Measurements from ENCODE around the gene ARF1. TPM values are rescaled to one million over a fixed set of nuclear protein-coding genes. Genes with fewer than 3 reads are reported as not detected.

Gene ARF1
- total and polyA plus RNA-seq, 2 of the 13 experiments (the other 11 are each of a cell fraction or from before 2014, with no cell fraction given), result 186 to 327 TPM

- FAIRE-seq, result no peak
- no peak overlapping the region for H3K4me3 ChIP-seq (replicated peaks in 1 of 3; ENCODE audit: insufficient read depth in 1 of 3, low read depth in 2 of 3, low read length in 3 of 3)
- H3K4me2 ChIP-seq (ENCODE audit: low read depth, low read length), result no peak overlapping the region
- in situ Hi-C loops (cut with HindIII; ENCODE audit: extremely low pct_ligation_motif_present, low pct_unique_long_range_greater_than_20kb), result no loop called here
- 55% methylated on average over 23 of the region's 30 CpGs for WGBS (ENCODE audit: low lambda C conversion rate)
- TF ChIP-seq TERF1 (CRISPR knock-in tag; IDR thresholded peaks at IDR 0.05) (no peak), TBX3 (IDR thresholded peaks at IDR 0.05; ENCODE audit: borderline replicate concordance) (no peak), MAFF (IDR thresholded peaks at IDR 0.05; ENCODE audit: low read depth, low read length) (no peak), HOXA3 (CRISPR knock-in tag; IDR thresholded peaks at IDR 0.05) (no peak), RBFOX2 (IDR thresholded peaks at IDR 0.05; ENCODE audit: low read depth, low read length) (no peak), POGK (CRISPR knock-in tag; conservative IDR thresholded peaks at IDR 0.05) (no peak), ZNF775 (CRISPR knock-in tag; IDR thresholded peaks at IDR 0.05; ENCODE audit: borderline replicate concordance) (no peak), KDM4B (CRISPR knock-in tag; IDR thresholded peaks at IDR 0.05) (no peak)
- H3K9me3 ChIP-seq (ENCODE audit: low read length), result no peaks in the 10 kb centered on the region
- H3K4me1 ChIP-seq (ENCODE audit: insufficient read depth, low read length), result no peaks in the 10 kb centered on the region
- intact Hi-C loops (cut with micrococcal nuclease; ENCODE audit: unreplicated experiment), result no loop called here
- DNase-seq (ENCODE audit: low spot score), result no peak
- no peak for ATAC-seq
- peaks cover 0 to 21% of the 10 kb centered on the region in 2 experiments; a peak in 3 of 5 replicates for H3K27me3 ChIP-seq (ENCODE audit: control insufficient read depth in 1 of 2, insufficient read depth in 2 of 2, low read length in 2 of 2)
- no peaks in the 10 kb centered on the region for H3K79me2 ChIP-seq (ENCODE audit: insufficient read depth, low read length)
- H3K27ac ChIP-seq (ENCODE audit: extremely low read length, insufficient read depth, low read length), result no peak overlapping the region
- H3K36me3 ChIP-seq (replicated peaks in 1 of 2; ENCODE audit: control insufficient read depth in 1 of 2, insufficient read depth in 2 of 2, low read length in 2 of 2), result no peaks in the 10 kb centered on the region
- no TSS peak for BruUV-seq (replicated peaks)
- no peak overlapping the region for H3K9ac ChIP-seq (ENCODE audit: insufficient read depth, low read depth, low read length)
- no peaks in the 10 kb centered on the region for H4K20me1 ChIP-seq (ENCODE audit: insufficient read depth, low read length)
- CTCF ChIA-PET (ENCODE audit: low intra/inter-chr PET ratio, low total read pairs), result no interaction called here
- POLR2A ChIA-PET, result no interaction called here
- no peak overlapping the region for H2AFZ ChIP-seq (ENCODE audit: low read length)
Observed at GRCh38 chr1:228050571-228051231, 31.8 kb upstream of the ARF1 start.
